ENCODE data around the gene C20orf144.
A peak's percentile ranks its signal among the peaks of the same experiment; 100 is the strongest.
"Not testable (repeated sequence)": the region's sequence is repeated elsewhere in the genome, so short reads cannot be mapped to it uniquely, and the experiment has no call there.

C20orf144 gene

DNA sequence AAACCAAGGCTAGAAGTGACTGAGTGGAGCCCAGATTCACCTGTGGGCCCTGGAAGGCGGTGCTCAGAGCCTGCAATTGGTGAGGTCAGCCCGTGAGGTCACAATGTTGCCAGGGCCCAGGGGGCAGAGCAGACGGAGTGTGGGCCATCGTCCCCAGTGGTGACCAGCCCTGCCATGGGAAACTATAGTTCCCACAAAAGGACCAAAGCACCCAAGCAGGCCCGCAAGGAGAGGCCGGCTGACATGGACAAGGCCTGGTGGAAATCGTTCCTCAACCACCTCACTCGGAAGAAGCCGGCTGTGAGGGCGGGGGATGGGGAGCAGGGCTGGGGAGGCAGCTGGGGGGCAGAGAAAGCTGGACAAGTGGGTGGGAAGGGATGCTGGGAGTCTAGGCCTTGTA is at the start of gene C20orf144:
TSS of gene C20orf144 (plus strand) at position 156 of the 400 bp plus-strand sequence. CDS start at position 175, 19 bp downstream.
- DNase-seq, result no peak

DNA sequence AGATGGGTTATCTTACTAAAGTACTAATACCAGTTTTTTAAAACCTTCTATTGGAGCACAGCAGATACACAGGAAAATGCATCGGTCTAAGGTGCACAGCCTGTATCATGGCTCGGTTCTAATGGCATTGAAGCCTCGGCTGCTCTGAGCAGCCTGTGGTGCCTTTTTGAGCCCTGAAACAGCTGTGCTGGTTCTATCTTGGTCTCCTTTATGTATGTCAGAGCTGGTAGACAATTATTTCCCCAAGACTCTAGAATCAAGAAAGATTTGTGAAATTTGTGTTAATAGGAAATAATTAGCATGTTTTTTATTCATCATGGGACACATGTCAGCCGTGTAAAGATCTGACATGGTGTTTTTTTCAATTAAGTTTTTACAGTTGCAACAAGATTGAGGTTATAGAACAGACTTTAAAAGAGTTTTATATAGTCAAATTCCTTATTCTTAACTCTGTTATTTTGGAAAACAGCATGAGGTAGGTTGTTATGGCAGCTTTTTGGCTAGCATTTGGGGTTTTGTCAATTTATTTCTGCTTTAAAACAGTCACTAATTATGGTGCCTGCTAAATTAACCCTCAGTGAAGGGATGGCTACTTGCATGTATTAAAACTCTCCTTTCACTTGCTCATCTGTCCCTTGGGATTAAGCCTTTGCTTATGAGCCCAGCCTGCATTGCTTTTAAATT is 40.3 kb upstream of the C20orf144 start:
- no peak for DNase-seq

DNA sequence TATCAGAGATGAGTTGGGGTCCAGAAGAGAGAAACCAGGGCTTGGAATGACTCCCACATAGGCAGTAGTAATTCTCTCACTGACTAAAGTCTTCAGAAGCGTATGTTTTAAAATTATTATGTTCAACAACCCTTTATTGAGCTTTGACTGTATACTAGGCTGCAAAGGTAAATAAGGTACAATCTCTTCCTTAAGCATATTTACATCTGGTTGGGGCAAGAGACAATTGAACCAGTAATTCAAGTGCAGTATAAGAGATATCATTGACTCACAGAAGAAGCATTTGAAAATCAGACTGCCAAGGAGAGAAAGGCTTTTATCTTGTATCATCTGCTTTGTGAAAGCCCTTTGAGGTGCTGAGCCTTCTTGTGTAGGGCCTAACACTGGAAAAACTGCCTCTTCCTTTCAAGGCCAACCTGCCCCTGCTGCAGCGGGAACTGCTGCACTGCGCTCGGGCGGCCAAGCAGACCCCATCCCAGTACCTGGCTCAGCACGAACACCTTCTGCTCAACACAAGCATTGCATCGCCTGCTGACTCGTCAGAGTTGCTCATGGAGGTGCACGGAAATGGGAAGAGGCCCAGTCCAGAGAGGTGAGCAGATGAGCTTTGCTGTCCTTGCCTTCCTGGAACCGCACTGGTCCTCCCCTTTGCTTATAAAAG is 39.3 kb upstream of the C20orf144 start:
- no peak for DNase-seq

DNA sequence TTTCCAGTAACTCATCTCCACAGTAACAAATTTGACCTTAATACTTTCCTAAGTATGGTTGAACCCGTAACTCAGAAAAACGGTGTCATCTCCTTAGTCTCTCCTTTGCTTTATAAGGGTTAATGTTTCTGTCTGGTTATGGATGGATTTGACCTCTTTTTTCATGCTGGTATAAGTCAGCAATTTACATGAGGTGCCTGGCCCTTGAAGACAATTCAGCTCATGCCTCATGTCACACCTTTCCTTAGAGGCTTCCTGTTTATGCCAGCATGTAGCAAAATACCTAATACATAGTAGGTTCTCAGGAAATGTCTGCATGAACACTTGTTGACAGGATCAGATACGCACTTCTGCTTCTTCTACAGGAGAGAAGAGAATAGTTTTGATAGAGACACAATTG is 37.7 kb upstream of the C20orf144 start:
- DNase-seq, result no peak

DNA sequence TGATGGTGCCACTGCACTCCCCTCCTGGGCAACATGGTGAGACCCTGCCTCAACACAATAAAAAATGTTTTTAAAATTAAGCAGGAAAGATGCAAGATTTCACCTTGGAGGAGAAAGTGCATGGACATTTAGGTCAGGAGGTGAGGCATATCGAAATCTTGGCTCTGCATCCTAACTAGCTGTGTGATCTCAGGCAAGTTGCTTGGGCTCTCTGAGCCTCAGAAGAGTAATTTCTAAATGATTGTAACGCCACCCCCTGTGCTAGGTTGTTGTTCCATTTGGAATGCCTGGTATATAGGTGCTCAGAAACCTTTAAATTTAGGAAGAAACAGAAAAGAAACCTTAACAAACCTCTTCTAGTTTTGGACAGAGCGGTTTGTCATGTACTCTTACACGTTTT is 35.9 kb upstream of the C20orf144 start:
- DNase-seq, result no peak

DNA sequence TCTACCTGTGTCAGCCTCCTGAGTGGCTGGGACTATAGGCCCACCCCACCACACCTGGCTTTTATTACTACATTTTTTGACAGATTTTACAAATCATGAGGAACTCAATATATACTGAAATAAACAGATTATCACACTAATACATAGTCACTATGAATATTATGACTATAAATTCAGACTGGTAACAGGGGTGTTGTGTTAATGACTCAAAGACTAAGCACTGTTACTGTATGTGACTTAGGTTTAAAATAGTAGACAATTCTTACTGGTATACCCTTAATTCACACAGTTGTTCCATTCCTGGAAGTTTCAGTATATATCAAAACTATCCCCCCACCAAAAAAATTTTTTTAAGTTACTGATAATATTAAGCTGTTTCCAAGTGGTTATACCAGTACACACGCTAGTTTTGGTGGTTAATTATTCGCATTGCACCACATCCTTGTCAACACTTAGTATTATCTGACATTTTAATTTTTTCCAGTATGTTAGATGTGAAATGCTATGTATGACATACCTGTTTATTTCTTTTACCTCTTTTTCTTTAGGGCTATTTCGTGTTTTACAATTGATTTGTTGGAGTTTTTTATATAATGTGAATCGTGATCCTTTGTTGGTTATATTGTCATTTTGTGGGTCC is 34.4 kb upstream of the C20orf144 start:
- no peak for DNase-seq

DNA sequence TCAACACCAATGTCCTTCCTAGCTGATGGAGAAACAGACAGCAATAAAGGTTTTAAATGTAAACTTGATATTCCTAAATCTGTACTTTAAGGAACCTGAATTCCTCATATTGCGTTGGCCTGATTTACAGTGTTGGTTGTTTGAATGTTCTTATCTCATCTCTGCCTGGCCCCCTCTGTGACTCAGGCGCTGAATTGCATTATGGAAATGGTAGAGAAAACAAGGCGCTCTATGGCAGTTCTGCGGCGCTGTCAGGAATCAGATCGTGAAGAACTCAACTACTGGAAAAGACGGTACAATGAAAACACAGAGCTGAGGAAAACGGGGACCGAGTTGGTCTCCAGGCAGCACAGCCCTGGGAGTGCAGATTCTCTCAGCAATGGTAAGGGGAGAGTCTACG is 32.6 kb upstream of the C20orf144 start:
- DNase-seq, result no peak

DNA sequence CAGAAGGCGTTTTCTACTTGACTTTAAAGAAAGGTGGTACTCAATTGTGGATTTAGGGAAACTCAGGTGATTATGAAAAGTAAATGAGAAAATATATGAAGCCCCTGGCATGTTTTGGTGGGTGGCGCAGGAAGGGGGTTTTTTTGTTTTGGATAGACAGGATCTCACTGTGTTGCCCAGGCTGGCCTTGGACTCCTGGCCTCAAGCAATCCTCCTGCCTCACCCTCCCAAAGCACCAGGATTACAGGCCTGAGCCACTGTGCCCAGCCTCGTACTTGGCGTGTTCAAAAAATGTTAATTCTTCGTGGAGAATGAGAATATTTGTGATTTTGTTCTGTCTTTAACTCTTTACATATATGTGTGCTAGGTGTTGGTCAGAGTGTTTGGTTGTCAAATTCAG is 32.1 kb upstream of the C20orf144 start:
- no peak for DNase-seq

DNA sequence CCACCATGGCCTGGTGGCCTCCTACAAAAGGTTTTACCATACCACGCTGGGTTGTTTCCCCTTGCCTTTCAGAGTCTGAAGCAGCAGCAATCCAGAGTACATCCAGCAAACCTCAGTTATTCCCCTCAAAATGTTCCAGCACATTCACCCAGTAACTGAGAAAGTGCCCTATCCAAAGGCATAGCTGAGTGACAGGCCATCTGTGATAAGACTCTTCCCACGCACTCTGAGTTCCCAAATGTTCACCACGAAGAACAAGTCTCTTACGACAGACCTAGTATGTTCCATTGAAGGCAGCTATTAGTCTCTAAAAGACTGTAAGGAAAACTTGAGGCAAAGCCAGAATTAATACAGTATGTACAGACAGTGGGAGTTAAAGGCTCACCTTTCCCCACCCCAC is 31.6 kb upstream of the C20orf144 start:
- DNase-seq, result no peak

DNA sequence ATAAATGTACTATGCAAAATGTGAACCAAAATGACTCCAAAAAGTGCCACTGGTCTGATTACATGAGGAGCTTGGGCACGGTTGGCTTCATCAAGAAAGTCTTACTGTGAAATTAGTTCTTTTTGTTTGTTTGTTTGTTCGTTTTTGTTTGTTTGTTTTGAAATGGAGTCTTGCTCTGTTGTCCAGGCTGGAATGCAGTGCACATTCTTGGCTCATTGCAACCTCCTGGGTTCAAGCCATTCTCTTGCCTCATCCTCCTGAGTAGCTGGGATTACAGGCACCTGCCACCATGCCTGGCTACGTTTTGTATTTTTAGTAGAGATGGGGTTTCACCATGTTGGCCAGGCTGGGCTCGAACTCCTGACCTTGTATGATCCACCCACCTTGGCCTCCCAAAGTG is 30.2 kb upstream of the C20orf144 start:
- DNase-seq, result not testable (repeated sequence)

DNA sequence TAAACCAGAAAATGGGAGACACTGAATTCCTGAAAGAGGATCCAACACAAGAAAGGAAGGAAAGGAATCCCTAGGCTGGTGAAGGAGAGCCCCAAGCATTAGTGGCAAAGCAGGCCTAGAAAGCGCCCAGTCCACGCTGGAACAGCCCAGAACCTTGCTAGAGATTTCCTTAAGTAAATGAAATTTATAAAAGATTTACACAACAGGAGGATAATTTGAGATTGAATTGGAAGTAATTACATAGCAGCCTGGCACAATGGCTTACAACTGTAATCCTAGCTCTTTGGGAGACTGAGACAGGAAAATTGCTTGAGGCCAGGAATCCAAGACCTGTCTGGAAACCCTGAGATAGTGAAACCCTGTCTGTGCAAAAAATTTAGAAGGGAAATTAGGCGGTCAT is 26.8 kb upstream of the C20orf144 start:
- no peak for DNase-seq

DNA sequence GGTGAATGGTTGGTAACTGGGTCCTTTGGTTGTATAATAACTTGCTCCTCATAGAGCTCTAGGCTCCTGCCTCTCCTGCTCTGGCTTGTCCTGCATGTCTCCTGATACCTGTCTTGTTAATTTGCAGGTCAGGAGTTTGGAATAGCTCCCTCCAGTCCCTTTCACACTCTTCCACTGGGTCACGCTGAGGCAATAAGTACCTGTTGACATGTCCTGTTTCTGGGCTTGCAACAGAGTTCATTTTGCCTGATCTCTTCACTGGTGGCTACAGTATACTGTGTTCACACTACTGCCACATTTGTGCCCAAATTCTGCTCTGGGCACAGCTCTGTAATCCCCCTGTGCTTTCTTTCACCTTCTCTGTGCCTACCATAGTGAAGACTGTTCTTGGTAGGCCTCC is 25.4 kb upstream of the C20orf144 start:
- DNase-seq, result no peak

DNA sequence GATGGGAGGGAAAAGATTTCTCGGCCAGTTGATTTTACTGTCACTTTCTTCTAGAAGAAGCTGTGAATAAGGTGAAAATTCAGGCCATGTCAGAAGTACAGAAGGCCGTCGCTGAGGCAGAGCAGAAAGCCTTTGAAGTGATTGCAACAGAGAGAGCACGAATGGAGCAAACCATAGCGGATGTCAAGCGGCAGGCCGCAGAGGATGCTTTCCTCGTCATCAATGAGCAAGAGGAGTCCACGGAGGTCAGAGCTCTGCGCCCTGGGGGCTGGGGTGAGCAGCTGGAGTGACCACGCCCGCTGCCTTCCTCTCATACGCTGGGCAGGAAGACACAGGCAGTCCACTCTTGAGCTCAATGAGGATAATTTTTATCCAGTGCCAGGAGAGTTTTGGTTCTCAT is 21.8 kb upstream of the C20orf144 start:
- DNase-seq, result no peak

DNA sequence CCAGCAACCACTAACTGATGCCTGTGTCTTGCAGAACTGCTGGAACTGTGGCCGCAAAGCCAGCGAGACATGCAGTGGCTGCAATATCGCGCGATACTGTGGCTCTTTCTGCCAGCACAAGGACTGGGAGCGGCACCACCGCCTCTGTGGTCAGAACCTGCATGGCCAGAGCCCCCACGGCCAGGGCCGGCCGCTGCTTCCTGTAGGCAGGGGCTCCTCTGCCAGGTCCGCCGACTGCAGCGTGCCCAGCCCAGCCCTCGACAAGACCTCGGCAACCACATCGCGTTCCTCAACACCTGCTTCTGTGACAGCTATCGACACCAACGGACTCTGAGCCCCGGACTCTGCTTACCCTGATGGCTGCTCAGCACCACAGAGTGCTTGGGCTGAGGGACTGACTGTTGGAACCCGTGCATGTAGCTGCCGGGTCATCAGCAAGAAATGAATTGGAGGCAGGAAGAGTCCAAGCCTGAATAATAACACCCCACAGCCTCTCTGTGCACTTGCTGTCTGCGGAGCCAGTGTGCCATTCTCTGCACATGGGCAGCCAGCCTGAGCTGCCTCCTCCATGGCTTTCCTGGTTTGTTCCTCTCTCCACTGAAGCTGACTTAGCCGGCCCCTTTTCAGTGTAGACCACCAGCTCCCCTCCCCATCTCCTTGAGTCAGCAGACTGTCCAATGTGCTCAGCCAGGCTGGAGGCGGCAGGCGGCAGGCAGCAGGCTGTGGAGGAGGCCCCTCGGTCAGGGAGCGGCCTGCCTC is 17.6 kb upstream of the C20orf144 start:
- no peak for DNase-seq

DNA sequence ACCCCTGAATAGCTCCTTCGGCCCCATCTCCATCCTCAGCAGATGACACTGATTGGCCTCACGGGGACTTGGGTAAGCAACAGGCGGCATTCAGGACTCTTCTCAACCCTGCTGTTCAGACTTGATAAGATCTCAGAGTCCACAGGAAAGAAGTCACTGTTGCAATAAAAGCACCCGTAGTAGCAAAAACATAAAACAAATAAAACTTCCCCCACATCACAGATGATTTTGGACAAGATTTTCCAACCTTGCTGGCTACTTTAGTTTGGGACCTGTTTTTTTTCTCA is 17.1 kb upstream of the C20orf144 start:
- no peak for DNase-seq

DNA sequence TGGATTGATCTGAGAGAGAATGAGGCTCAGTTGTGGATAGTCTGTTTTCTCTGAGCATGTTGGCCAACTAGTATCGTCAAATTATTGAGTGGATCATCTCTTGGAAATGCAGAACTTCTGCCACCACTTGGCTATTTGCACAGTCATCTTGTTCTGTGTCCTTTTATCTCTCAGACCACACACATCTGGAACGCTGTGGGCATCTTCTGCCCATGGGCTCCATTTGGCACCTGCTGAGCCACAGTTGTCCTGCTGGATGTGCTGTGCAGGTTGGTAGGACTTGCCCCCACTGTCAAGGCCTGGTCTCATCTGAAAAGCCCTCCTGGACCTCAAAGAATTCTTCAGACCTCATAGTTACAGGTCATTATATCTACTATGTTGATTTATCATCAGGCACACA is 16.7 kb upstream of the C20orf144 start:
- no peak for DNase-seq

DNA sequence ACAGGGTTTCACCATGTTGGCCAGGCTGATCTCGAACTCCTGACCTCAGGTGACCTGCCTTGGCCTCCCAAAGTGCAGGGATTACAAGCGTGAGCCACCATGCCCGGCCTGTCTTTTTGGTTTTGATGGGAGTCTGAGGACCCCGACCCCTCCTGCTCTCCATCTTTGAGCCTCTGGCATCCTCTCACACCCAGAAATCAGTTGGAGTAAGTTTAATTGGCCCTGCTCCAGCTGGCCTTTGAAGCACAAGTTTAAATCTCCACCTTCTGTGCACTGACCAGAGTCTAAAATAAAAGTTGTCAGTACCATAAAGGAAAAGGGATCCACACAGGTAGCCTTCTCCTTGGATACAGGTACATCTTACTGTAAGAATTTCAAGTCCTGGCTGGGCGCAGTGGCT is 15.9 kb upstream of the C20orf144 start:
- DNase-seq, result no peak

DNA sequence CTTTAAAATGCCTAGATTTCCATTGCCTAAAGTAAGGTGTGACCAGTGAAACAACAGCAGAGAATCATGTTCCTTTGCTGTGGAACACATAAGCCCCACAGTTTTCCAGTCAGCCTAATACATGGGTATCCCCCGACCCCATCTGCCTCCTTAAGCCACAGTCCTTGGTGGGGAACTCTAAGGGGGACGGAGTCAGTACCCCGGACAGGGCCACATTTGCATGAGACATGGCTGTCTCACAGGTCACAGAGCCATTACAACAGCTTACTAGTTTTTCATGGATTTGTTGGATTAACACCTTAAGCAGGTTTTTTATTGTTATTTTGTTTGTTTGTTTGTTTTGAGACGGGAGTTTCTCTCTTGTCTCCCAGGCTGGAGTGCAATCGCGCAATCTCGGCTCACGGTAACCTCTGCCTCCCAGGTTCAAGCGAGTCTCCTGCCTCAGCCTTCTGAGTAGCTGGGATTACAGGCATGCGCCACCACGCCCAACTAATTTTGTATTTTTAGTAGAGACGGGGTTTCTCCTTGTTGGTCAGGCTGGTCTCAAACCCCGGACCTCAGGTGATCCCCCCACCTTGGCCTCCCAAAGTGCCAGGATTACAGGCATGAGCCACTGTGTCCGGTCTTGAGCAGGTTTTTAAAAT is 15.0 kb upstream of the C20orf144 start:
- not testable (repeated sequence) for DNase-seq

DNA sequence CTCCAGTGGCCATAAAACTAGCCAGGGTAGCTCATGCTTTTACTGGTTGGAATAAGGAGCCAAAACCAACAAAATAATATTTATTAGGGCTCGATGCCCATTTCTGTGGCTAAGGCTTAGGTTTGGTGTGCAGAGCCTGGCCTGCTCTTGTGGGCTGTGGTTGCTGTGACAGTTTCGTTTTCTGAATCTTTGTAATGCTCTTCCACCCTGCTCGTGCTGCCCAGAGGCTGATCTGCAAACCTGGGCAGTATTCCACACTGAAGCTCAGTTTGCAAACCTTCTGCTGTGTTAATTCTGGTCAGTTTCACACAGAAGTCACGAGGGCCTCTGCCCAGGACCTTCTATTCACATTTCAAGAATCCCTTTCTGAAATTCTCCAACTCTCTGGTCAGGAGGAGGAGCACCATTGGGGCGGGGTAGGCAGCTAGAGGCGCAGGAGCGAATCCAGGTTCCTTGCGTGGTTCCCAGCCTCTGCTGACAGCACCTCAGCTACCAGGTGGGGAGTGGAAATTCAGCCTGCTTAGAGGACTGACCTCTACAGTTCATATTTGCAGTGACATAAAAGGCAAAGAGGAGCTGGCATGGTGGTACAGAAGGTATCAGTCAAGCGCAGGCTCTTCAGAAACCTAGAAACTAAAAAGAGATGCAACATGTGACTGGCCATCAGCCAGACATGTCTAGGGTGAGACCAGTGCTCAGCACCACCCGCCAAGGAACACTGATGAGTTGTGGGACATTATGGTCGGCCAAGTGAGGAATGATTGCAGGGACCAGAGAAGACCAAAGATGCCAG is 14.3 kb upstream of the C20orf144 start:
- peak; percentile 43 for DNase-seq

DNA sequence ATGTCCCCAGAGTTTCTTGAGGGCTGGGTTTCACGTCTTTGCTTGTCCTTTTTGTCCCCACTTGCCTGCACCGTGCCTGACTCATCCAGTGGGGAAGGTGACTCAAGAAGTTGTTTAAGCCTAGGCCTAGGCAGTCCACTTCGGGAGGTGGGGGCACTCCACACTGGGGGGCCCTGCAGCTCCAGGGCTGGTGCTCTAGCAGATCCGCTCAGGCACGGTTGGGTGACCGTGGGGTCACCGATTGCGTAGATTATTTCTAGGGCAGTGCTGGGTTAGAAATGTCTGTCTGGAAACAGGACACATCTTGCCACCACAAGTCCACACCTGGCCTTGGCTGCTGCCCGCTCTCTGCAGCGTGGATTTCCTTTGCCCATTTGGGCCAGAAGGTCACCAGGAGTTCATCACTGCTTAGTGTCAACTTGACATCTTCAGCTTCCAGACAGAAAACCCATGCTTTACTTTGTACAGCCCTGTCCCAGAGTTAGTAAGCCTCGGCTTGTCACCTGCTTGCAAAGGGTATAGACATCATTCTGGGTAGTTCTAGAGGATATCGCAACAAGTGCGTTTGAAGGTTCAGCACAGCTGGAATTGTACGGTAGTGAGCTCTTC is 13.6 kb upstream of the C20orf144 start:
- DNase-seq, result no peak

DNA sequence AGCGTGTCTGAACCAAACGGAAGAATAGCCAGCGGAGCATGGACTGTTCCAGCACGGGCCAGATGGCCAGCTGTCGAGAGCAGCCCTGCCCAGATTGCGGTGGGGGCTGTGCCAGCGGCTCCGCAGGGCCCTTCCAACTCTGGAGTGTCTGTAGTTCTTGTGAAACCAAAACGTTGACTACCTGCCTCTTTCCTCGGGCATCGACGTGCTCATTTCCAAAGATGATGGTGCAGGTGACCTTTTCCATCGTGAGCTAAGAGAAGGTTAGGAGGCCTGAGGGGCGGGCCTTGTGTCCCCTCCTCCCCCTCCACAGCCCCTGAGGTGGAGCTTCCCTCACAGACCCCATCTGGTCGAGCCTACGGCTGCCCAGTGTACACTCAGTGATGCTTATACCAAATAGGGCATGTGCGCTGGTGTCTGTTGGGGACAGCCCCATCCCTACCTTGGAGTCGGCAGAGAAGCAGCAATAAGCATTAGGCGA is 12.9 kb upstream of the C20orf144 start:
- DNase-seq, result no peak
